Skeletal muscle cell (primary cell): Measurements from ENCODE around the gene PET100.
A peak's percentile ranks its signal among the peaks of the same experiment; 100 is the strongest.

Experiments
- DNase-seq: peaks from one replicate; pipeline ENCODE4 v3.0.0-alpha.2; 2010; ENCODE audit warnings: low read depth
- H3K4me3 ChIP-seq: 2 replicates; pipeline ENCODE4 v1.5.1; 2011; ENCODE audit warnings: low read depth, mild to moderate bottlenecking, control low read depth, low read length, moderate library complexity

Gene PET100

DNA sequence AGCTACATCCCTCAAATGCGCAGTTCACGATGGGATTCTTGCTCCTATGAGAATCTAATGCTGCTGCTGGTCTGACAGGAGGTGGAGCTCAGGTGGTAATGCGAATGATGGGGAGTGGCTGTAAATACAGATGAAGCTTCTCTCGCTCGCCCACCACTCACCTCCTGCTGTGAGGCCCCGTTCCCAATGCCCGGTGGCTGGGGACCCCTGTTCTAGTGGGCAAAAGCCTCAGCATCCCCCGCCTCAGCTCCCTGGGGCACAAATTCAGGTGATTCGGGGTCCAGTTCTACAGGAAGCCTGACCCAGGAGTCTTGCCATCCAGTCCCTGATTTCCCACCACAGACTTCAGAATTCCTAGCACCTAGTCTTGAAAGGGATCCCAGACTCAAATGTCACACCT lies 42.9 kb downstream of the PET100 start:
- H3K4me3 ChIP-seq = no peak overlapping the region
- no peak for DNase-seq

DNA sequence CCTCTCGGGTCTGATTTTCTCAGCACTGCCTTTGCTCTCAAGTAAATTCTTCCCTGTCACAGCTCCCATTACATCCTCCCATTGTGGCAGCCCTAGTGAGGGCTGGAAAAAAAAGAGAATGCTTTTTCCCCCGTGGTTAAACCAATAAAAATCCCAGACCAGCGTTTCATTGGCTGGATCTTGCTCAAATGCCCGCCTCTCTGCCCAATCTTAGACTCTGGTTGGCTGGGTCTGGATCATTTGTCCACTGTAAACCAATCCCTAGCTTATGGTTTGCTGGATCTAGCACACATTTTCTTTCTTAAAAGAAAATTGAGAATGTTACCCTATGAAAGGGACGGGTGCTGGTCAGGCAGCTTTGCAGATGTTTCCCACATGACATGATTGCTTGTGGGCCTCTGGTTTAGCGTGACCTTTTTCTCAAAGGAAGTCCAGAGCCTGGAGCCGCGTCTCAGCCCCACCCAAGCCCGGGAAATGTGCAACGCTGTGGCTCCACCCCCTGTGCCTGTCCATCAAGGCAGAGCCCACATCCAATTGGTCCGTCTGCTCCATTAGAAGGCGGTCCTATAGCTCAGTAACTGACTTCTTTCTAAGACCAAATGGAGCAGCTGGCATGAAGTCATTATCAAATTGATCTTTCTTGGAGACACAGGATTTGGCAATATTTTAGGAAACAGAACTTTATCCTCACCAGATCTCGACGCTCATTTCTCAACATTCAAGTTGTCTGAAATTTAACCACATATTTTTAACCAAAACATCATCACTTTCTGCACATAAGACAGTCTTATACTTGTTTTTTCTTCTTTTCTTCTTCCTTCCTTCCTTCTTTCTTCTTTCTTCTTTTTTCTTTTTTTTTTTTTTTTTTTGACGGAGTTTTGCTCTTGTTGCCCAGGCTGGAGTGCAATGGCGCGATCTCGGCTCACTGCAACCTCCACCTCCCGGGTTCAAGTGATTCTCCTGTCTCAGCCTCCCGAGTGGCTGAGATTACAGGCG lies 44.7 kb downstream of the PET100 start:
- no peak overlapping the region for H3K4me3 ChIP-seq
- no peak for DNase-seq

DNA sequence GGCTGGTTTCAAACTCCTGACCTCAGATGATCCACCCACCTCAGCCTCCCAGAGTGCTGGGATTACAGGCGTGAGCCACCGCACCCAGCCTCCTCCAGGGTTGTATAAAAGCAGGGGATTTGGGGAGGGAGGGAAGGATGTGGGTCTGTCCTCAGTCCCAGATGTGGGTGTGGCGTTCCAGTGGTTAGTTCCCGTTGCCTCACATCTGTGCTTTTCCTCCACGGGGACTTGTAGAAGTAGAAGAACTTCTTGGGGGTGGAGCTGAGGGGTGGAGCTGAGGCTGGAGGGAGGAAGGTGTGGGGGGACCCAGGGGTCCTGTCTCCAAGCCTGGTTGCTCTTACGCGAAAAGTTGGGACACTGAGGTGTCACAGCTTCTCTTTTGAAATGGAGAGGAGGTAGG lies 46.8 kb downstream of the PET100 start:
- no peak for DNase-seq
- H3K4me3 ChIP-seq = no peak overlapping the region

DNA sequence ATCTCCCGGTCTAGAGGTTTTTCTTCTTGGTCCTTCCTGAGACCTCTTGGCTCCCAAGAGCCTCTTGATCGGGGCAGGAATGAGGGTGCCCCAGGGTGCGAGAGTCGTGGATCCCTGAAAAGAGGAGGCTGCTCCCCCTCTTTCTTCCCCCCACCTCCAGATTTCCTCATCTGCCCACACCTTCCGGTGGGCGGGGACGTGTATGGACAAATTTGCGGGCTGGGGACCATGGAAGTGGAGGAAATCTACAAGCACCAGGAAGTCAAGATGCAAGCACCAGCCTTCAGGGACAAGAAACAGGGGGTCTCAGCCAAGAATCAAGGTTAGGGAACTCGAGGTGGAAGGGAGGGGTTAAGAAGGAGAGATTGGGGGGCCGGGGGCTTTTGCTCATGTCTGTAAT lies 47.3 kb downstream of the PET100 start, which contains the start of gene MCEMP1:
Gene MCEMP1, plus strand, starts transcription at position 237 of the 400 bp plus-strand sequence. Its CDS starts 31 bp downstream, at position 268.
- no peak within 1 kb of the TSS for H3K4me3 ChIP-seq
- DNase-seq = no peak

DNA sequence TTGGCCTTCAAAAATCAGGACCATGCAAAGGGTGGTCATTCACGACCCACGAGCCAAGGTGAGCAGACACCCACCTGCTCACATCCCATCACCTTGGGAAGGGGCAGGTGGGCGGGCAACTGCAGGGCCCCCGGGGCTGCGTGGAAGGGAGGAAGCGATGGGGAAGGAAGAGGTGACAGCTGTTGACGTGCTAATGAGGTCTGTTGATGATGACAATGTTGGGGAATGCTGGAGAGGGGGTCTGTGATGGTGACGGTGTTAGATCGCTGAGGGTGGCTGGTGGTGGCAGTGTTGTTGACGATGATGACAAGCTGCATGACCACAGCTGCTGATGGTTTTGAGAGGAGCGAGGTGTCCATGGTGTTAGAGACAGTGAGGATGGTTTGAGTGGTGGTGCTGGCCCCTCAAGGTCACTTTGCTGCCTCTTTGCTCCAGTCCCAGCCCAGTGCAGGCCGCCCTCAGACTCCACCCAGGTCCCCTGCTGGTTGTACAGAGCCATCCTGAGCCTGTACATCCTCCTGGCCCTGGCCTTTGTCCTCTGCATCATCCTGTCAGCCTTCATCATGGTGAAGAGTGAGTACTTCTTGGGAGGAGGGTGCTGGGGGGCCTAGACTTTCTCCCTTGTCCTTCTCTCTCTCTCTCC lies 48.2 kb downstream of the PET100 start:
- H3K4me3 ChIP-seq = no peak overlapping the region
- DNase-seq = no peak

DNA sequence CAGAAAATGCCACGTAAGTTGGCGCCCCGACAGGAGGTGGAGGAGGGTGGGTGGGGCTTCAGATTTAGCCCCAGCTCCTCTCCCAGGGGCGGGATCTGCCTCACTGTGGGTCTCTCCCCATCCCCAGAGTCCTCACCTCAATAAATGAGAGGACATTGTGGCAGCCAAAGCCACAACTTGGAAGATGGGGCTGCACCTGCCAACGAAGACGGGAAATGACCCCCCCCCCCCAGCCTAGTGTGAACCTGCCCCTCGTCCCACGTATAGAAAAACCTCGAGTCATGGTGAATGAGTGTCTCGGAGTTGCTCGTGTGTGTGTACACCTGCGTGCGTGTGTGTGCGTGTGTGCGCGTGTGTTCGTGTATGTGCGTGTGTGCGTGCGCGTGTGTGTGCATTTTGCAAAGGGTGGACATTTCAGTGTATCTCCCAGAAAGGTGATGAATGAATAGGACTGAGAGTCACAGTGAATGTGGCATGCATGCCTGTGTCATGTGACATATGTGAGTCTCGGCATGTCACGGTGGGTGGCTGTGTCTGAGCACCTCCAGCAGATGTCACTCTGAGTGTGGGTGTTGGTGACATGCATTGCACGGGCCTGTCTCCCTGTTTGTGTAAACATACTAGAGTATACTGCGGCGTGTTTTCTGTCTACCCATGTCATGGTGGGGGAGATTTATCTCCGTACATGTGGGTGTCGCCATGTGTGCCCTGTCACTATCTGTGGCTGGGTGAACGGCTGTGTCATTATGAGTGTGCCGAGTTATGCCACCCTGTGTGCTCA lies 49.6 kb downstream of the PET100 start:
- DNase-seq = no peak
- no peak overlapping the region for H3K4me3 ChIP-seq

DNA sequence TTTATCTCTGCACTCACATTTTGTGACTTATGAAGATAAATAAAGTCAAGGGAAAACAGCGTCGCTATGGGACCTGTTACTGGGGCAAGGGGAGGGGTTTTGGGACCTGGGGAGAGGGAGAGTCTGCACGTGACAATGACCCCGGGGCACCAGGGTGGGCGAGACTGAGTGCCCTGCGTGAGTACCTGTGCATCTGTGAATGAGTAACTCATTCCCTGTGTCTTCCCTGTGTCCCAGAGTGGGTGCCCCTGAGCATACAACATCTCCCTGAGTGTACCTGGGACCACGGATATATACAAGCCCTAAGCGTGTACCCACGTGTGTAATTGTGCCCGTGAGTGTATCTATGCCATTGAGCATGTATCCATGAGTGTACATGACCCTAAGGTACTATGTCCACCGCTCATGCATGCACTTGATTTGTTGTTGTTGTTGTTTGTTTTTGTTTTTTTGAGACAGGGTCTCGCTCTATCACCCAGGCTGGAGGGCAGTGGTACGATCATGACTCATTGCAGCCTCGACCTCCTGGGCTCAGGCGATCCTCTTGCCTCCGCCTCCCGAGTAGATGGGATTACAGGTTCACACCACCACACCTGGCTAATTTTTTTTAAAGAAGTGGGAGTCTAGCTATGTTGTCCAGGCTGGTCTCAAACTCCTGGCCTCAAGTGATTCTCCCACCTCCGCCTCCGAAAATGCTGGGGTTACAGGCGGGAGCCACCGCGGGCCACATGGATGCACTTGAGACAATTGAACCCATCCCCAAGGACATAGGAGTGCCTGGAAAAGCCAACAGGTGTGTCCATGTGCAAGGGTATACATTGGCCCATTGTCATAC lies 50.4 kb downstream of the PET100 start:
- DNase-seq = no peak
- H3K4me3 ChIP-seq = peak overlapping the region; percentile 99

DNA sequence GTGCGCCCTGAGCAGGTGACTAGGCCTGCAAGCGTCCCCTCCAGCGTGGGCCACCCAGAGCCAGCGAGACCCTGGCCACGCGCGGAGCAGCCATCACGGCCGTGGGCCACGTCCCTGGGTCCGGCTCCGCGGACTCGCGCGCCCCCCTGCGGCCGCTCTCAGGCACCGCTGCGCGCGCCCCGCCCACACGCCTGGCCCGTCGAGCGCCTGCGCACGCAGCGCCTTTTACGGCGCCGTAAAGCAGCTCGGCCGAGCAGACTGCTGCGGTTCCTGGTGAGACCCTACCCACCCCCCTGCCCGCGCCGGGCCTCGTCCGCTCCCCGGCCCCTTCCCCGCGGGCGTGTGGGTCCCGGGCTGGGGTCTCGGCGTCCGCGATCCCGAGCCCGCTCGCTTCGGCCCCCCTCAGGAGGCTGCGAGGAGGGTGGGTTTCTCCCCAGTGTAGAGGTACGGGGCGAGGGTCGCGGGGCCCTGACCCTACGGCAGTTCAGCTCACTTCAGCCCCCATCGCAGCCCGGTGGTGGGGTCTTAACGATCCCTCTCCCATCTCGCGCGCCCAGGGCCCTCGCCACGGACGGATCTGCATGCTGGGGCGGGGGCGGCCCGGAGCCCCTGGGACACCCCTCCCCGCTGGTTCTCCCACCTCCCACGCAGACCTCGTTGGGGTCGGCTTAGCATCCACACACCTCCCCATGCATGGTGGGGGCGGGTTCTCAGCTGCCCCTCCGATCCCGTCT lies 51.2 kb downstream of the PET100 start, which contains the start of gene TRAPPC5:
Gene TRAPPC5, plus strand, starts transcription at position 228 of the 734 bp plus-strand sequence. CDS start 1,421 bp downstream, outside the sequence.
- peak; percentile 40 for DNase-seq
- H3K4me3 ChIP-seq = peak within 1 kb of the TSS; percentile 99
